ENCODE data around the gene KCNK4.

KCNK4 gene

DNA sequence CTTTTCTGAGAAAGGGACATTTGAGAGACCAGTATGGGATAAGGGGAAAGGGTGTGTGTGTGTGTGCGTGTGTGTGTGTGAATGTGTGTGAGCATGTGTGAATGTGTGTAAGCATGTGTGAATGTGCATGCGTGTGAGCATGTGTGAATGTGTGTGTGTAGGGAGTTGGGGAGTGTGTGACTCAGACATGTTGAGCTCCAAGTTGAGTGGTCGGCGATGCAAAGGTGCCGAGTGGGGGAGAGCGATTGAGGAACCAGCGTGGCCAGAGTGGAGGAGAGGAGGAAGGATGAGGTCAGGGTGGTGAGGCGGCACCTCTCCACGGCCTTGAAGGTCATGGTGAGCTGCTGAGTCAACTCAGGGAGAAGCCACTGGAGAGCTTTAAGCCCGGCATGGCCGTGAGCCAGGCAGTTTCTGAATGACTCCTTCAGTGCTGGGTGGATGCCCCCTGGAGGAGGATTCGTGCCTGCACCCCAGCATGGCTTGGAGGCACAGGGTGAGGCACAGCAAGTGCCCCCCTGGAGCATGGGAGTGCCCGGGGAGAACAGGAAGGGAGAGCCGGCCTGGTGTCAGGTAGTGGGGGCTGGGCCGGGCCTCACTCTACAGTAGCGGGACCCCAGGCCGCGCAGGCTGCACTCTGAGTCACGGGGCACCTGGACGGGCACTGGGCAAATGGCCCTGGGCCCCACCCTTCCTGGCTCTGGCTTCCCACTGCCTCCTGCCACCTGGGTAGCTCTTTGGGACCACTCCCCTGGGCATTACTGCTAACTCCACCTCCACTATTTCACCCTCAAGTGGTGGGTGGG lies 40.7 kb downstream of the KCNK4 start:
- Histone ChIP-seq H3K4me3 (ENCODE audit: low read depth in 1 of 2, low read length in 2 of 2) (no peak overlapping the region), H3K4me1 (ENCODE audit: control insufficient read depth in 1 of 2, insufficient read depth in 2 of 2, low read length in 2 of 2) (peaks cover 0 to 8% of the 10 kb centered on the region in 2 donors), H3K27ac (ENCODE audit: low read length) (no peak overlapping the region), H3K36me3 (ENCODE audit: control insufficient read depth in 1 of 2, insufficient read depth in 2 of 2, low read length in 2 of 2) (no peaks in the 10 kb centered on the region), H3K27me3 (ENCODE audit: low read depth, low read length) (no peaks in the 10 kb centered on the region), H3K9me3 (ENCODE audit: control insufficient read depth in 1 of 2, low read length in 2 of 2) (no peaks in the 10 kb centered on the region)

DNA sequence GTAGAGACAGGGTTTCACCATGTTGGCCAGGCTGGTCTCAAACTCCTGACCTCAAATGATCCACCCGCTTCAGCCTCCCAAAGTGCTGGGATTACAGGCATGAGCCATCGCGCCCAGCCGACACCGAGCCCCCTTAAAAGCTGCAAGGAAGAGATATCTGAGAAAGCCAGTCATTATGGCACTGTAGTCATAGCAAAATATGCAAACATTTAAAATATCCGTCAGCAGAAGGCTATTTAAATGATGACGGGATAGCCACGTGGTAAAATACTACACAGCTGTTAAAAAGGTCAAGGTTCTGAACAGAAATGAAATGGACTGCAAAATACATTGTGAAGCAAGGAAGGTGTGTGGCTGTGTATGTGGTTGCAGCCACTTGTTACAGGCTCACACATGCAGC lies 42.5 kb downstream of the KCNK4 start:
- Histone ChIP-seq H3K9me3 (ENCODE audit: control insufficient read depth in 1 of 2, low read length in 2 of 2) (no peaks in the 10 kb centered on the region), H3K36me3 (ENCODE audit: control insufficient read depth in 1 of 2, insufficient read depth in 2 of 2, low read length in 2 of 2) (no peaks in the 10 kb centered on the region), H3K27ac (ENCODE audit: low read length) (no peak overlapping the region), H3K4me1 (ENCODE audit: control insufficient read depth in 1 of 2, insufficient read depth in 2 of 2, low read length in 2 of 2) (peaks cover 0 to 8% of the 10 kb centered on the region in 2 donors), H3K4me3 (ENCODE audit: low read depth in 1 of 2, low read length in 2 of 2) (no peak overlapping the region), H3K27me3 (ENCODE audit: low read depth, low read length) (no peaks in the 10 kb centered on the region)

DNA sequence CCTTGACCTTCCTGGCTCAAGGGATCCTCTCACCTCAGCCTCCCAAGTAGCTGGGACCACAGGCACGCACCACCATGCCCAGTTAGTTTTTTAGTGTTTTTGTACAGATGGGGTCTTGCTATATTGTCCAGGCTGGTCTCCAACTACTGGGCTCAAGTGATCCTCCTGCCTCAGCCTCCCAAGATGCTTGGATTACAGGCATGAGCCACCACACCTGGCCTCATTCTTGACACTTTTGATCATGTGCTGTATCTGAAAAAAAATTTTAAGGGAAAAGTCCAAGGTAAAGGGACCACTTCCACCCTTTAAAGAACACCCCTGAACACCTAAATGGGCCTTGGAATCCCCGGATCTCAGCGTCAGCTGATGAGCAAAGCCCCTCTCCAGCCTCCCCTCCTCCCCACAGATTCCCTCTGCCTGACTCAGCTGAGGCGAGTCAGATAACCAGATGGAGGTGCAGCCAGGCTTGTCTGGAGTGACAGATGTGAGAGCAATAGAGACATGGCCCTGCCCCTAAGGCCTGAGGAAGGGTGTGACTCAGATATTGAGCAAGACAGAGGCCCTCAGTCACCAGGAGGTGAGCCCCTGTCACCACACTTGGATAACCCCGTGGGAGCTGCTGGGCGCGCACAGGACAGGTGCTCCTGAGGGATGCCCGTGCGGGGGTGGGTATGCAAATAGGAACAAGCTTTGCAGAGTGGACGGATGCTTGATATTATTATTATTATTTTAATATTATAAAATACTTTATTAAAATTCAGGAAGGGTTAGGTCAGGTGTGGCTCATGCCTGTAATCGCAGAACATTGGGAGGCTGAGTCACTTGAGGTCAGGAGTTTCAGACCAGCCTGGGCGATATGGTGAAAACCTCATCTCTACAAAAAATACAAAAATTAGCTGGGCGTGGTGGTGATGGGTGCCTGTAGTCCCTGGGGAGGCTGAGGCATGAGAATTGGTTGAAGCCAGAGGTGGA lies 43.9 kb downstream of the KCNK4 start:
- no peak overlapping the region for H3K27ac ChIP-seq (ENCODE audit: low read length)
- H3K27me3 ChIP-seq (ENCODE audit: low read depth, low read length), result no peaks in the 10 kb centered on the region
- H3K4me3 ChIP-seq (ENCODE audit: low read depth in 1 of 2, low read length in 2 of 2), result no peak overlapping the region
- H3K36me3 ChIP-seq (ENCODE audit: control insufficient read depth in 1 of 2, insufficient read depth in 2 of 2, low read length in 2 of 2), result no peaks in the 10 kb centered on the region
- H3K4me1 ChIP-seq (ENCODE audit: control insufficient read depth in 1 of 2, insufficient read depth in 2 of 2, low read length in 2 of 2), result peaks cover 0 to 8% of the 10 kb centered on the region in 2 donors
- H3K9me3 ChIP-seq (ENCODE audit: control insufficient read depth in 1 of 2, low read length in 2 of 2), result no peaks in the 10 kb centered on the region

DNA sequence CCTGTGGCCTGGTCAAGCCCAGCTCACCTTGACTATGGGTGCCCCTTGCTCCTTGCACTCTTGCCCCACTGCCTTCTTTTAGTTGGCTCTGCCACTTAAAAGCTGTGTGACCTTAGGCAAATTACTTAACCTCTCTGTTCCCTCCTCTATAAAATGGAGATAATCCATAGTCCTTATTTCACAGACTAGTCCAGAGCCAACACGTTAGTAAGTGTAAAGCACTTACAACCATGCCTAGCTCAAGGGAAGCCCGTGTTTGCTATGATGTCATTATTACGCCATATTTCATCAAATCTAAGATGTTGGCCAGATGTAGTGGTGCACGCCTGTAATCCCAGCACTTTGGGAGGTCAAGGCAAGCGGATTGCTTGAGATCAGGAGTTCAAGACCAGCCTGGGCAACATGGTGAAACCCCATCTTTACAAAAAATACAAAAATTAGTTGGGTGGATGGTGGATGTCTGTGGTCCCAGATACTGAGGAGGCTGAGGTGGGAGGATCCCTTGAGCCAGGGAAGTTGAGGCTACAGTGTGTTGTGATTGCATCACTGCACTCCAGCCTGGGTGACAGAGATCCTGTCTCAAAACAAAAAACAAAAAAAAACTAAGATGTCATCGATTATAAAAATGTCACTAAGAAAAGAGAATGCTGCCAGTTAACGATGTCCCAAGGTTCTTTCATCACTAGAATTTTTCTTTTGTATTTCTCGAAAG lies 46.6 kb downstream of the KCNK4 start:
- H3K4me1 ChIP-seq (ENCODE audit: control insufficient read depth in 1 of 2, insufficient read depth in 2 of 2, low read length in 2 of 2), result peaks cover 0 to 8% of the 10 kb centered on the region in 2 donors
- no peaks in the 10 kb centered on the region for H3K9me3 ChIP-seq (ENCODE audit: control insufficient read depth in 1 of 2, low read length in 2 of 2)
- H3K36me3 ChIP-seq (ENCODE audit: control insufficient read depth in 1 of 2, insufficient read depth in 2 of 2, low read length in 2 of 2), result no peaks in the 10 kb centered on the region
- H3K27ac ChIP-seq (ENCODE audit: low read length), result no peak overlapping the region
- no peaks in the 10 kb centered on the region for H3K27me3 ChIP-seq (ENCODE audit: low read depth, low read length)
- no peak overlapping the region for H3K4me3 ChIP-seq (ENCODE audit: low read depth in 1 of 2, low read length in 2 of 2)

DNA sequence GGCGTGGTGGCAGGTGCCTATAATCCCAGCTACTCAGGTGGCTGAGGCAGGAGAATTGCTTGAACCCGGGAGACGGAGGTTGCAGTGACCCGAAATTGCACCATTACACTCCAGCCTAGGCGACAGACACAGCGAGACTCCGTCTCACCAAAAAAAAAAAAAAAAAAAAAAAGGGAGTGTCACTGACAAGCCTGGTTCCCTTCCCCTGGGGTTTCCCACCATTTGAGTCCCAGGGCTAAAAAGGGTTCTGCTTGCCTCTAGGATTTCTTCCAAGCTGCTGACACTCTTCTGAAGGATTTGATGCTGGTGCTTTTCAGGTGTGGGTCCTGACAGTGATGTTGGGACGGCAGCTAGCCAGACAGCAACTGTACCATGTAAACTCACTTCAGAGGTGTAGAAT lies 47.6 kb downstream of the KCNK4 start:
- Histone ChIP-seq H3K4me1 (ENCODE audit: control insufficient read depth in 1 of 2, insufficient read depth in 2 of 2, low read length in 2 of 2) (peaks cover 0 to 14% of the 10 kb centered on the region in 2 donors), H3K9me3 (ENCODE audit: control insufficient read depth in 1 of 2, low read length in 2 of 2) (no peaks in the 10 kb centered on the region), H3K4me3 (ENCODE audit: low read depth in 1 of 2, low read length in 2 of 2) (no peak overlapping the region), H3K36me3 (ENCODE audit: control insufficient read depth in 1 of 2, insufficient read depth in 2 of 2, low read length in 2 of 2) (no peaks in the 10 kb centered on the region), H3K27me3 (ENCODE audit: low read depth, low read length) (no peaks in the 10 kb centered on the region), H3K27ac (ENCODE audit: low read length) (no peak overlapping the region)

DNA sequence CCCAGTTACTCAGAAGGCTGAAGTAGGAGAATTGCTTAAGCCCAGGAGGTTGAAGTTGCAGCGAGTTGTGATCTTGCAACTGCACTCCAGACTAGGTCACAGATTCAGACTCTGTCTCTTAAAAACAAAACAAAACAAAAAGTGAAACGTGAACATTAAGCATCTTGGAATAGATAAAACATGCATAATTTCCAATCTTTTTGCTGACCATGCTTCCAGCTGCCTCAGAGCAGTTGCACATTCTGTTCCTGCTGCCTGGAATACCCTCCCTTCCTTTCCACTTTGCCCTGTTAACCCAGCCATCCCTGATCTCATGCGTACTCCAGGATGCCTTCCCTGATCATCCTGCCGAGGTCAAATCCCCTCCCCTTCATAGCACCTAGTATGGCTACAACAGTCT lies 48.2 kb downstream of the KCNK4 start:
- H3K9me3 ChIP-seq (ENCODE audit: control insufficient read depth in 1 of 2, low read length in 2 of 2), result no peaks in the 10 kb centered on the region
- H3K4me3 ChIP-seq (ENCODE audit: low read depth in 1 of 2, low read length in 2 of 2), result no peak overlapping the region
- H3K36me3 ChIP-seq (ENCODE audit: control insufficient read depth in 1 of 2, insufficient read depth in 2 of 2, low read length in 2 of 2), result no peaks in the 10 kb centered on the region
- no peaks in the 10 kb centered on the region for H3K27me3 ChIP-seq (ENCODE audit: low read depth, low read length)
- peaks cover 0 to 14% of the 10 kb centered on the region in 2 donors for H3K4me1 ChIP-seq (ENCODE audit: control insufficient read depth in 1 of 2, insufficient read depth in 2 of 2, low read length in 2 of 2)
- no peak overlapping the region for H3K27ac ChIP-seq (ENCODE audit: low read length)

DNA sequence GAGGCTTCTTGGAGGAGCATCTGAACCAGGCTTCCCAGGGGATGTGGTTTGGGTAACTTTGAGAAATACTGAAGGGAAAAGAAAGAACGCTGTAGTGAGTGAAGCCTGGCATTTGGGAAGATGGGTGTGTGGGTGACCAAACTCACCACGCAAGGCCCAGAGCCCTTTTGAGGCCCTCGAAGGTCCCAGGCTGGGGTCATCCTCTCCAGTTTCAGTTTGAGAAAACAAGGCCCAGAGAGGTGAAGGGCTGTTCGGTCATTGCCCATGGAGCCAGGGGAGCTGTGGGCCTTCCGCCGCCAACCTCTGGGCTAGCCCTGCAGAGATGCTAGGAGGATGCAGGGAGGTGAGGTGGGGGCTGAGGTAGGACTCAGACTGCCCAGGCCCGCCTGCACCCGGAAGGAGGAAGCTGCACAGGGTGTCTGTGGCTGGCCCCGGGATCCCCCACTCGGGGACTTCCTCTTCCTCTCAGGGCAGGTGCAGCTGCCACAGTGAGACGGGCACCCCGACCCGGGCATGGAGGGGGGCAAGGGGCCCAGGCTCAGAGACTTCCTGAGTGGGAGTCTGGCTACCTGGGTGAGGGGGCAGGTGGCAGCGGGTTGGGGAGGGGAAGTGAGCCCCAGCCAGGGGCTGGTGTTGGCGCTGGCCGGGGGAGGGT lies 48.8 kb downstream of the KCNK4 start, which contains the start of gene CCDC88B:
Gene CCDC88B (plus strand): TSS at position 451 of the 655 bp plus-strand sequence. CDS start 63 bp downstream, at position 514.
- Histone ChIP-seq H3K4me3 (ENCODE audit: low read depth in 1 of 2, low read length in 2 of 2) (peak within 1 kb of the TSS in 1 of 2 donors; percentile 53), H3K4me1 (ENCODE audit: control insufficient read depth in 1 of 2, insufficient read depth in 2 of 2, low read length in 2 of 2) (peaks cover 0 to 14% of the 10 kb centered on the region in 2 donors), H3K27ac (ENCODE audit: low read length) (no peak within 1 kb of the TSS), H3K9me3 (ENCODE audit: control insufficient read depth in 1 of 2, low read length in 2 of 2) (no peaks in the 10 kb centered on the region), H3K27me3 (ENCODE audit: low read depth, low read length) (no peaks in the 10 kb centered on the region), H3K36me3 (ENCODE audit: control insufficient read depth in 1 of 2, insufficient read depth in 2 of 2, low read length in 2 of 2) (no peaks in the 10 kb centered on the region)

DNA sequence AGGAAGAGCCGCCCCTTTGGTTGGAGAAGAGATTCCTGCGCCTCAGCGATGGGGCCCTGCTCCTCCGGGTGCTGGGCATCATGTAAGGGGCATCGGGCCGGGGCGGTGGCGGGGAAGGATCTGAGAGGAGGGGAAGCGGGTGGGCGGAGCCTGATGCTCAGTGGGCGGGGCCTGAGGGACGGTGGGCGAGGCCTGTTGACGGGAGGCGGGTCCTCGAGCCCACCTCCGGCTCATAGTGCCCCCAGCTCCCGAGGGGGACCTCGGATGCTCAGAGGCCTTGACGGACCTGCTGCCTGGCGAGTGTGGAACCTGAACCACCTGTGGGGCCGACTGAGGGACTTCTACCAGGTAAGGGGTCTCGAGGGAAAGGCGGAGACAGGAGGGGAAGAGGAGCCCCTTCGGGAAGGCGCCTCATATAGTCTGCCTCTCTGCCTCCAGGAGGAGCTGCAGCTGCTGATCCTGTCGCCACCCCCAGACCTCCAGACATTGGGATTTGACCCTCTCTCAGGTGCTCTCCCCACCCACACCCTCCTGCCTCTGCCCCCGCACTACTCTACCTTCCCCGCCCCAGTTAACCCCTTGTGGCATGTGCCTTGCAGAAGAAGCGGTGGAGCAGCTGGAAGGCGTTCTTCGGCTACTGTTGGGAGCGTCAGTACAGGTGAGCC lies 49.7 kb downstream of the KCNK4 start:
- Histone ChIP-seq H3K9me3 (ENCODE audit: control insufficient read depth in 1 of 2, low read length in 2 of 2) (no peaks in the 10 kb centered on the region), H3K27me3 (ENCODE audit: low read depth, low read length) (no peaks in the 10 kb centered on the region), H3K4me3 (ENCODE audit: low read depth in 1 of 2, low read length in 2 of 2) (peak overlapping the region in 1 of 2 donors; percentile 53), H3K36me3 (ENCODE audit: control insufficient read depth in 1 of 2, insufficient read depth in 2 of 2, low read length in 2 of 2) (no peaks in the 10 kb centered on the region), H3K4me1 (ENCODE audit: control insufficient read depth in 1 of 2, insufficient read depth in 2 of 2, low read length in 2 of 2) (peaks cover 0 to 14% of the 10 kb centered on the region in 2 donors), H3K27ac (ENCODE audit: low read length) (no peak overlapping the region)

DNA sequence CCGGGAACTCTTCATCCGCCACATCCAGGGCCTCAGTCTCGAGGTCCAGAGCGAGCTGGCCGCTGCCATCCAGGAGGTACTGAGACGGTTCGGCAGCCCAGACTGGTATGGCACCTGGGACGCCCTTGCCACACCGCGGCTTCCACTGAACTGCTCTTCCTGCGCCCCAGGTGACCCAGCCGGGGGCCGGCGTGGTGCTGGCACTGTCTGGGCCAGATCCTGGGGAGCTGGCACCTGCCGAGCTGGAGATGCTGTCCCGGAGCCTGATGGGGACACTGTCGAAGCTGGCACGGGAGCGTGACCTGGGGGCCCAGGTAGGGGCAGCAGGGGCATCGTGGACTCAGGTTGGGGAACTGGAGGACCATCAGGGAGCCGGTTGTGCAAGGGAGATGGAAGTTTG lies 50.3 kb downstream of the KCNK4 start:
- H3K4me3 ChIP-seq (ENCODE audit: low read depth in 1 of 2, low read length in 2 of 2), result peak overlapping the region in 1 of 2 donors; percentile 53
- H3K27ac ChIP-seq (ENCODE audit: low read length), result no peak overlapping the region
- H3K36me3 ChIP-seq (ENCODE audit: control insufficient read depth in 1 of 2, insufficient read depth in 2 of 2, low read length in 2 of 2), result no peaks in the 10 kb centered on the region

More for the DNA sequence above, 50.3 kb downstream of the KCNK4 start:
- no peaks in the 10 kb centered on the region for H3K9me3 ChIP-seq (ENCODE audit: control insufficient read depth in 1 of 2, low read length in 2 of 2)
- H3K4me1 ChIP-seq (ENCODE audit: control insufficient read depth in 1 of 2, insufficient read depth in 2 of 2, low read length in 2 of 2), result peaks cover 0 to 14% of the 10 kb centered on the region in 2 donors
- no peaks in the 10 kb centered on the region for H3K27me3 ChIP-seq (ENCODE audit: low read depth, low read length)
